GM19397 (cell line): ENCODE measurements around the gene KLHL29.

Experiments used
- ATAC-seq: cut with Tn5 transposase; IDR thresholded peaks from one replicate; pipeline ENCODE4 v1.9.1; 2021; ENCODE audit warnings: mild to moderate bottlenecking, moderate library complexity; ENCODE audit not compliant: unreplicated experiment

The KLHL29 gene

GRCh38 chr2:23507267-23508065 lies 122.5 kb downstream of the KLHL29 start:
- no peak for ATAC-seq

- ATAC-seq: no peak
These were observed 123.0 kb downstream of the KLHL29 start for GRCh38 chr2:23508066-23508390.

- no peak for ATAC-seq
These were observed 124.1 kb downstream of the KLHL29 start for GRCh38 chr2:23509103-23509502.

- no peak for ATAC-seq
These were observed 124.8 kb downstream of the KLHL29 start for GRCh38 chr2:23509596-23510292.

- no peak for ATAC-seq
These were observed 125.5 kb downstream of the KLHL29 start for GRCh38 chr2:23510471-23510870.

- no peak for ATAC-seq
These were observed 127.8 kb downstream of the KLHL29 start for GRCh38 chr2:23512778-23513177.

- no peak for ATAC-seq
These were observed 128.4 kb downstream of the KLHL29 start for GRCh38 chr2:23513245-23513871.

GRCh38 chr2:23513872-23514793 lies 129.2 kb downstream of the KLHL29 start:
- ATAC-seq: no peak

GRCh38 chr2:23516520-23517256 lies 131.7 kb downstream of the KLHL29 start:
- ATAC-seq: no peak

- ATAC-seq: no peak
These were observed 133.7 kb downstream of the KLHL29 start for GRCh38 chr2:23518481-23519333.

GRCh38 chr2:23519334-23519651 lies 134.3 kb downstream of the KLHL29 start:
- ATAC-seq: no peak

GRCh38 chr2:23520256-23520655 lies 135.3 kb downstream of the KLHL29 start:
- ATAC-seq: no peak

GRCh38 chr2:23521060-23521459 lies 136.1 kb downstream of the KLHL29 start:
- no peak for ATAC-seq

GRCh38 chr2:23522726-23523372 lies 137.9 kb downstream of the KLHL29 start:
- no peak for ATAC-seq

- no peak for ATAC-seq
These were observed 138.6 kb downstream of the KLHL29 start for GRCh38 chr2:23523373-23524260.

- no peak for ATAC-seq
These were observed 139.3 kb downstream of the KLHL29 start for GRCh38 chr2:23524261-23524706.

GRCh38 chr2:23525137-23525765 lies 140.3 kb downstream of the KLHL29 start:
- no peak for ATAC-seq
